T-cell (primary cell): ENCODE data around the gene OR6X1. TPM values are rescaled to one million over a fixed set of nuclear protein-coding genes. Genes with fewer than 3 reads are reported as not detected.

ENCODE experiments used
- ATAC-seq, 4 experiments: fragments of 200-7000 bp in 3 of 4; fragments of 150-1000 bp in 1 of 4; cut with Tn5 transposase; replicated peaks in 1 of 4; 1 replicate in 3 of 4; 2 replicates in 1 of 4; pipeline ENCODE4 v1.10.0; 2021; ENCODE audit warnings: moderate library complexity in 3 of 4, mild to moderate bottlenecking in 2 of 4, moderate number of reproducible peaks in 1 of 4
- CTCF ChIA-PET, 2 donors: fragments of 300-600 bp; sonication (Branson Sonifier 250); formaldehyde crosslinking; loops; one replicate each; lab custom pipeline; 2022; ENCODE audit warnings: antibody characterized with exemption in 2 of 2; lab: Charles Lee
- POLR2A ChIA-PET, 2 donors: fragments of 300-600 bp; sonication (Branson Sonifier 250); formaldehyde crosslinking; loops; one replicate each; lab custom pipeline; 2022; ENCODE audit warnings: antibody characterized with exemption in 2 of 2; lab: Charles Lee
- DNase-seq, 35 experiments: peaks; one replicate each; pipeline versions ENCODE4 v3.0.0 to v3.0.0-alpha.2; 2013 to 2023
- H3K27ac ChIP-seq: one replicate; pipeline ENCODE4 v1.5.1; 2013; ENCODE audit warnings: low read length
- H3K27me3 ChIP-seq, 2 experiments: replicated peaks in 1 of 2; 1 replicate in 1 of 2; 2 replicates in 1 of 2; pipeline versions ENCODE4 v1.6.1 to v1.7.0; 2013; ENCODE audit warnings: low read length in 1 of 2, mixed read lengths in 1 of 2; ENCODE audit not compliant: control insufficient read depth in 2 of 2, insufficient read depth in 2 of 2; ENCODE audit errors: extremely low read depth in 1 of 2
- H3K36me3 ChIP-seq, 2 donors: 1 replicate in 1 of 2; 2 replicates in 1 of 2; pipeline versions ENCODE4 v1.6.1 to v1.7.0; 2013; ENCODE audit warnings: low read length in 1 of 2; ENCODE audit not compliant: control insufficient read depth in 2 of 2, insufficient read depth in 1 of 2; ENCODE audit errors: extremely low read depth in 1 of 2
- H3K4me1 ChIP-seq, 2 experiments: 1 replicate in 1 of 2; 2 replicates in 1 of 2; pipeline versions ENCODE4 v1.6.1 to v1.7.0; 2013; ENCODE audit warnings: low read length in 2 of 2, mixed read lengths in 1 of 2; ENCODE audit not compliant: insufficient read depth in 2 of 2, control insufficient read depth in 1 of 2; ENCODE audit errors: extremely low read depth in 1 of 2
- H3K4me3 ChIP-seq, 2 donors: 1 replicate in 1 of 2; 2 replicates in 1 of 2; pipeline versions ENCODE4 v1.5.1 to v1.7.0; 2013; ENCODE audit warnings: mild to moderate bottlenecking in 2 of 2, low read length in 1 of 2, moderate library complexity in 1 of 2; ENCODE audit not compliant: control insufficient read depth in 1 of 2; ENCODE audit errors: extremely low read depth in 1 of 2
- H3K9me3 ChIP-seq: 2 replicates; pipeline ENCODE4 v1.7.0; 2013
- H3K27ac Mint-ChIP-seq, 2 donors: one replicate each; pipeline ENCODE4 v1.8.0; 2020 to 2021; ENCODE audit warnings: mild to moderate bottlenecking in 2 of 2, mixed read lengths in 2 of 2
- H3K27me3 Mint-ChIP-seq, 2 donors: one replicate each; pipeline ENCODE4 v1.8.0; 2021 to 2022; ENCODE audit warnings: mixed read lengths in 2 of 2
- H3K36me3 Mint-ChIP-seq: one replicate; pipeline ENCODE4 v1.8.0; 2021; ENCODE audit warnings: mixed read lengths
- H3K4me1 Mint-ChIP-seq, 3 donors: one replicate each; pipeline ENCODE4 v1.8.0; 2020 to 2022; ENCODE audit warnings: mixed read lengths in 3 of 3, mild to moderate bottlenecking in 1 of 3
- H3K4me3 Mint-ChIP-seq, 3 donors: one replicate each; pipeline ENCODE4 v1.8.0; 2020 to 2022; ENCODE audit warnings: mild to moderate bottlenecking in 3 of 3, mixed read lengths in 3 of 3, moderate library complexity in 3 of 3
- H3K9me3 Mint-ChIP-seq, 3 donors: one replicate each; pipeline ENCODE4 v1.8.0; 2020 to 2022; ENCODE audit warnings: mixed read lengths in 3 of 3
- WGBS: methylation state at CpG from one replicate; pipeline ENCODE4 v1.1.5; 2013; ENCODE audit warnings: missing lambda C conversion rate; ENCODE audit not compliant: insufficient coverage; 5-methylcytosine and 5-hydroxymethylcytosine counted together
- total RNA-seq, 35 experiments: library from RNA in 6 of 35; stranded (reverse) in 6 of 35; fragments of 120-200 nt in 1 of 35; gene quantifications; one replicate each; pipeline versions ENCODE4 v1.2.1 to v1.2.4 and lab custom pipeline; 2013 to 2026

Gene OR6X1
- total RNA-seq (not detected), total RNA-seq (lab: John Stamatoyannopoulos, UW) (0 reads per million in 29 experiments)
- not detected for total RNA-seq (2013)

GRCh38 chr11:123754101-123754568, at the start of gene OR6X1:
OR6X1 (minus strand) TSS chr11:123754518; CDS start chr11:123754518, 0 bp downstream.
- no peak within 1 kb of the TSS for H3K4me3 Mint-ChIP-seq
- H3K4me1 ChIP-seq: no peaks in the 10 kb centered on the region
- no peaks in the 10 kb centered on the region for H3K4me1 Mint-ChIP-seq
- H3K27ac ChIP-seq: no peak within 1 kb of the TSS
- ChIA-PET CTCF (no interaction called here), POLR2A (no interaction called here)
- WGBS: 78% methylated on average over 3 of the region's 3 CpGs
- H3K9me3 ChIP-seq: no peaks in the 10 kb centered on the region
- H3K27ac Mint-ChIP-seq: no peak within 1 kb of the TSS
- no peaks in the 10 kb centered on the region for H3K27me3 ChIP-seq
- H3K4me3 ChIP-seq: no peak within 1 kb of the TSS
- H3K36me3 ChIP-seq: no peaks in the 10 kb centered on the region
- peaks cover 39 to 55% of the 10 kb centered on the region in 2 donors for H3K27me3 Mint-ChIP-seq
- H3K36me3 Mint-ChIP-seq: peaks cover 2% of the 10 kb centered on the region
- ATAC-seq (no peak), DNase-seq (no peak)
- H3K9me3 Mint-ChIP-seq: no peaks in the 10 kb centered on the region

GRCh38 chr11:123801765-123802164, 47.4 kb upstream of the OR6X1 start:
- H3K27ac Mint-ChIP-seq: no peak overlapping the region
- no peaks in the 10 kb centered on the region for H3K36me3 ChIP-seq
- WGBS: 0% methylated on average over 1 of the region's 1 CpG
- H3K27me3 Mint-ChIP-seq: peaks cover 2% of the 10 kb centered on the region in 2 donors
- no peaks in the 10 kb centered on the region for H3K9me3 Mint-ChIP-seq
- no peak for DNase-seq
- ATAC-seq: no peak
- ChIA-PET POLR2A (no interaction called here), CTCF (no interaction called here)
- H3K4me1 Mint-ChIP-seq: no peaks in the 10 kb centered on the region
- no peaks in the 10 kb centered on the region for H3K36me3 Mint-ChIP-seq
- no peaks in the 10 kb centered on the region for H3K4me1 ChIP-seq
- H3K9me3 ChIP-seq: no peaks in the 10 kb centered on the region
- no peak overlapping the region for H3K4me3 Mint-ChIP-seq
- H3K4me3 ChIP-seq: no peak overlapping the region
- H3K27me3 ChIP-seq: no peaks in the 10 kb centered on the region
- no peak overlapping the region for H3K27ac ChIP-seq

GRCh38 chr11:123800036-123800435, 45.7 kb upstream of the OR6X1 start:
- H3K27me3 Mint-ChIP-seq: peaks cover 2 to 5% of the 10 kb centered on the region in 2 donors
- Histone ChIP-seq H3K4me1 (no peaks in the 10 kb centered on the region), H3K4me3 (no peak overlapping the region), H3K27ac (no peak overlapping the region), H3K27me3 (no peaks in the 10 kb centered on the region), H3K36me3 (no peaks in the 10 kb centered on the region), H3K9me3 (no peaks in the 10 kb centered on the region)
- ChIA-PET POLR2A (no interaction called here), CTCF (no interaction called here)
- DNase-seq: no peak
- H3K4me3 Mint-ChIP-seq: no peak overlapping the region
- H3K36me3 Mint-ChIP-seq: no peaks in the 10 kb centered on the region
- no peaks in the 10 kb centered on the region for H3K4me1 Mint-ChIP-seq
- no peaks in the 10 kb centered on the region for H3K9me3 Mint-ChIP-seq
- ATAC-seq: no peak
- no peak overlapping the region for H3K27ac Mint-ChIP-seq
- 91% methylated on average over 3 of the region's 3 CpGs for WGBS

- 71% methylated on average over 1 of the region's 4 CpGs for WGBS
- Mint-ChIP-seq H3K4me1 (no peaks in the 10 kb centered on the region), H3K36me3 (no peaks in the 10 kb centered on the region)
Measured at GRCh38 chr11:123799438-123799837, 45.1 kb upstream of the OR6X1 start.

GRCh38 chr11:123798513-123799252, 44.4 kb upstream of the OR6X1 start:
- Histone ChIP-seq H3K9me3 (no peaks in the 10 kb centered on the region), H3K27ac (no peak overlapping the region), H3K36me3 (no peaks in the 10 kb centered on the region), H3K27me3 (no peaks in the 10 kb centered on the region), H3K4me1 (no peaks in the 10 kb centered on the region), H3K4me3 (no peak overlapping the region)
- ChIA-PET POLR2A (interaction anchor here in 1 of 2 donors (0.7 kb wide), 1 partner anchor 1505 kb away, joined by 3 read pairs; no protein-coding TSS in a partner anchor), CTCF (interaction anchor here (0.6 to 0.7 kb wide), 2 partner anchors 16 to 43 kb away, joined by 3 read pairs; no protein-coding TSS in a partner anchor)
- ATAC-seq (no peak), DNase-seq (no peak)
- Mint-ChIP-seq H3K36me3 (no peaks in the 10 kb centered on the region), H3K27me3 (peaks cover 2 to 5% of the 10 kb centered on the region in 2 donors), H3K27ac (no peak overlapping the region), H3K4me1 (no peaks in the 10 kb centered on the region), H3K4me3 (no peak overlapping the region), H3K9me3 (no peaks in the 10 kb centered on the region)
- WGBS: no CpG with 5 or more reads among the region's 5 CpGs

More at GRCh38 chr11:123799438-123799837, 45.1 kb upstream of the OR6X1 start:
- no peaks in the 10 kb centered on the region for H3K9me3 Mint-ChIP-seq
- no peak overlapping the region for H3K4me3 ChIP-seq
- ChIA-PET CTCF (no interaction called here), POLR2A (interaction anchor here in 1 of 2 donors (0.7 kb wide), 1 partner anchor 1506 kb away, joined by 3 read pairs; no protein-coding TSS in a partner anchor)
- no peak overlapping the region for H3K27ac Mint-ChIP-seq
- H3K27me3 Mint-ChIP-seq: peaks cover 2 to 5% of the 10 kb centered on the region in 2 donors
- H3K27ac ChIP-seq: no peak overlapping the region
- no peak for DNase-seq
- no peaks in the 10 kb centered on the region for H3K27me3 ChIP-seq
- no peaks in the 10 kb centered on the region for H3K4me1 ChIP-seq
- no peak overlapping the region for H3K4me3 Mint-ChIP-seq
- H3K9me3 ChIP-seq: no peaks in the 10 kb centered on the region
- no peak for ATAC-seq
- H3K36me3 ChIP-seq: no peaks in the 10 kb centered on the region

GRCh38 chr11:123798079-123798478, 43.8 kb upstream of the OR6X1 start:
- Histone ChIP-seq H3K27me3 (no peaks in the 10 kb centered on the region), H3K9me3 (no peaks in the 10 kb centered on the region), H3K36me3 (no peaks in the 10 kb centered on the region), H3K4me1 (no peaks in the 10 kb centered on the region), H3K27ac (no peak overlapping the region), H3K4me3 (no peak overlapping the region)
- CTCF ChIA-PET: interaction anchor here (0.6 to 0.7 kb wide), 2 partner anchors 17 to 42 kb away, joined by 3 read pairs; no protein-coding TSS in a partner anchor
- no peaks in the 10 kb centered on the region for H3K36me3 Mint-ChIP-seq
- no peak overlapping the region for H3K4me3 Mint-ChIP-seq
- ATAC-seq: no peak
- WGBS: 54% methylated on average over 3 of the region's 4 CpGs
- no peaks in the 10 kb centered on the region for H3K9me3 Mint-ChIP-seq
- peaks cover 3 to 5% of the 10 kb centered on the region in 2 donors for H3K27me3 Mint-ChIP-seq
- H3K27ac Mint-ChIP-seq: no peak overlapping the region
- DNase-seq: no peak
- POLR2A ChIA-PET: no interaction called here
- H3K4me1 Mint-ChIP-seq: no peaks in the 10 kb centered on the region
